ENCODE measurements around the gene APLNR.

DNA sequence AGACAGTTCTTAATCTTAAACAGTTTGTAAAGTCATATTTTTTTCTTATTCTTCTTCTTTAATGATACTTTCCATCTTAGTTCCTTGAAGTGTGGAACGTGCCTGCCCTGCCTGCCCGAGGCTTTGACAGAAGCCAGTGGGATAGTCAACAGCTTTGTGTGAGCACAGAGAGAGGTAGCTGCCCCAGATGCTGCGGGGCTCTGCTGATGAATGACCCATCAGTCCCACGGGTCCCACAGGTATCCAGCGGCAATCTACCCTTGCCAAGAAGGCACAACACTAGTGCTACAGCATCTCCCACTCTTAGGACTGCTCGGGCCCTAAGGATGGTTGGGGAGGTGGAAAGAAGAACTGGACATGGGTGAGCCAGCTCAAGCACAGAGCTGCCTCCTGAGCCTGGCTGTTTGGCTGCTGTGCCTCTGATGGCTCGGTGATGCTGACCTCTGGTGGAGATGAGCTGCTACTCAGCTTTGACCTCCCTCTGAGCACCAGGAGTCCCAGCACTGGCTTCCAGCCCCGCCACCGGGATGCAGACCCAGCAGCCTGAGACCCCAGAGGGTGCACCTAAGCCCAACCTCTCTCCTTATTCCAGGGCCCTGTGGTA, 11.8 kb upstream of the APLNR start:
- TF ChIP-seq, protein P1, sequence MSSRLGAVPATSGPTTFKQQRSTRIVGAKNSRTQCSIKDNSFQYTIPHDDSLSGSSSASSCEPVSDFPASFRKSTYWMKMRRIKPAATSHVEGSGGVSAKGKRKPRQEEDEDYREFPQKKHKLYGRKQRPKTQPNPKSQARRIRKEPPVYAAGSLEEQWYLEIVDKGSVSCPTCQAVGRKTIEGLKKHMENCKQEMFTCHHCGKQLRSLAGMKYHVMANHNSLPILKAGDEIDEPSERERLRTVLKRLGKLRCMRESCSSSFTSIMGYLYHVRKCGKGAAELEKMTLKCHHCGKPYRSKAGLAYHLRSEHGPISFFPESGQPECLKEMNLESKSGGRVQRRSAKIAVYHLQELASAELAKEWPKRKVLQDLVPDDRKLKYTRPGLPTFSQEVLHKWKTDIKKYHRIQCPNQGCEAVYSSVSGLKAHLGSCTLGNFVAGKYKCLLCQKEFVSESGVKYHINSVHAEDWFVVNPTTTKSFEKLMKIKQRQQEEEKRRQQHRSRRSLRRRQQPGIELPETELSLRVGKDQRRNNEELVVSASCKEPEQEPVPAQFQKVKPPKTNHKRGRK (CRISPR knock-in tag; IDR thresholded peaks at IDR 0.05; ENCODE audit: borderline replicate concordance), result no peak
- TF ChIP-seq ESRRA (CRISPR knock-in tag; IDR thresholded peaks at IDR 0.05; ENCODE audit: borderline replicate concordance), result no peak
- TF ChIP-seq, protein P2, sequence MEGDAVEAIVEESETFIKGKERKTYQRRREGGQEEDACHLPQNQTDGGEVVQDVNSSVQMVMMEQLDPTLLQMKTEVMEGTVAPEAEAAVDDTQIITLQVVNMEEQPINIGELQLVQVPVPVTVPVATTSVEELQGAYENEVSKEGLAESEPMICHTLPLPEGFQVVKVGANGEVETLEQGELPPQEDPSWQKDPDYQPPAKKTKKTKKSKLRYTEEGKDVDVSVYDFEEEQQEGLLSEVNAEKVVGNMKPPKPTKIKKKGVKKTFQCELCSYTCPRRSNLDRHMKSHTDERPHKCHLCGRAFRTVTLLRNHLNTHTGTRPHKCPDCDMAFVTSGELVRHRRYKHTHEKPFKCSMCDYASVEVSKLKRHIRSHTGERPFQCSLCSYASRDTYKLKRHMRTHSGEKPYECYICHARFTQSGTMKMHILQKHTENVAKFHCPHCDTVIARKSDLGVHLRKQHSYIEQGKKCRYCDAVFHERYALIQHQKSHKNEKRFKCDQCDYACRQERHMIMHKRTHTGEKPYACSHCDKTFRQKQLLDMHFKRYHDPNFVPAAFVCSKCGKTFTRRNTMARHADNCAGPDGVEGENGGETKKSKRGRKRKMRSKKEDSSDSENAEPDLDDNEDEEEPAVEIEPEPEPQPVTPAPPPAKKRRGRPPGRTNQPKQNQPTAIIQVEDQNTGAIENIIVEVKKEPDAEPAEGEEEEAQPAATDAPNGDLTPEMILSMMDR (IDR thresholded peaks at IDR 0.05), result peak; percentile 32
- no peak for TF ChIP-seq SMAD3 (CRISPR knock-in tag; IDR thresholded peaks at IDR 0.05; ENCODE audit: borderline replicate concordance)
- TF ChIP-seq, protein P3, sequence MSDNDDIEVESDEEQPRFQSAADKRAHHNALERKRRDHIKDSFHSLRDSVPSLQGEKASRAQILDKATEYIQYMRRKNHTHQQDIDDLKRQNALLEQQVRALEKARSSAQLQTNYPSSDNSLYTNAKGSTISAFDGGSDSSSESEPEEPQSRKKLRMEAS (CRISPR knock-in tag; IDR thresholded peaks at IDR 0.05), result no peak; the same call in 1 of the 2 replicates
- TF ChIP-seq ZNF396 (CRISPR knock-in tag; IDR thresholded peaks at IDR 0.05; ENCODE audit: borderline replicate concordance), result no peak
- TF ChIP-seq, protein P4, sequence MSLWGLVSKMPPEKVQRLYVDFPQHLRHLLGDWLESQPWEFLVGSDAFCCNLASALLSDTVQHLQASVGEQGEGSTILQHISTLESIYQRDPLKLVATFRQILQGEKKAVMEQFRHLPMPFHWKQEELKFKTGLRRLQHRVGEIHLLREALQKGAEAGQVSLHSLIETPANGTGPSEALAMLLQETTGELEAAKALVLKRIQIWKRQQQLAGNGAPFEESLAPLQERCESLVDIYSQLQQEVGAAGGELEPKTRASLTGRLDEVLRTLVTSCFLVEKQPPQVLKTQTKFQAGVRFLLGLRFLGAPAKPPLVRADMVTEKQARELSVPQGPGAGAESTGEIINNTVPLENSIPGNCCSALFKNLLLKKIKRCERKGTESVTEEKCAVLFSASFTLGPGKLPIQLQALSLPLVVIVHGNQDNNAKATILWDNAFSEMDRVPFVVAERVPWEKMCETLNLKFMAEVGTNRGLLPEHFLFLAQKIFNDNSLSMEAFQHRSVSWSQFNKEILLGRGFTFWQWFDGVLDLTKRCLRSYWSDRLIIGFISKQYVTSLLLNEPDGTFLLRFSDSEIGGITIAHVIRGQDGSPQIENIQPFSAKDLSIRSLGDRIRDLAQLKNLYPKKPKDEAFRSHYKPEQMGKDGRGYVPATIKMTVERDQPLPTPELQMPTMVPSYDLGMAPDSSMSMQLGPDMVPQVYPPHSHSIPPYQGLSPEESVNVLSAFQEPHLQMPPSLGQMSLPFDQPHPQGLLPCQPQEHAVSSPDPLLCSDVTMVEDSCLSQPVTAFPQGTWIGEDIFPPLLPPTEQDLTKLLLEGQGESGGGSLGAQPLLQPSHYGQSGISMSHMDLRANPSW (CRISPR knock-in tag; conservative IDR thresholded peaks at IDR 0.05; ENCODE audit: low read depth), result no peak
- no peak for TF ChIP-seq KAT7 (CRISPR knock-in tag; IDR thresholded peaks at IDR 0.05; ENCODE audit: borderline replicate concordance)
- TF ChIP-seq, protein P5, sequence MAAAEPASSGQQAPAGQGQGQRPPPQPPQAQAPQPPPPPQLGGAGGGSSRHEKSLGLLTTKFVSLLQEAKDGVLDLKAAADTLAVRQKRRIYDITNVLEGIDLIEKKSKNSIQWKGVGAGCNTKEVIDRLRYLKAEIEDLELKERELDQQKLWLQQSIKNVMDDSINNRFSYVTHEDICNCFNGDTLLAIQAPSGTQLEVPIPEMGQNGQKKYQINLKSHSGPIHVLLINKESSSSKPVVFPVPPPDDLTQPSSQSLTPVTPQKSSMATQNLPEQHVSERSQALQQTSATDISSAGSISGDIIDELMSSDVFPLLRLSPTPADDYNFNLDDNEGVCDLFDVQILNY (CRISPR knock-in tag; IDR thresholded peaks at IDR 0.05), result no peak
- TF ChIP-seq SOX15 (CRISPR knock-in tag; IDR thresholded peaks at IDR 0.05), result no peak
- TF ChIP-seq SP1 (CRISPR knock-in tag; conservative IDR thresholded peaks at IDR 0.05), result no peak
- no peak for TF ChIP-seq ETV6 (CRISPR knock-in tag; IDR thresholded peaks at IDR 0.05)
